Globus pallidus (tissue), 1 donor: Measurements from ENCODE around the gene CXCL5.
"Not testable (repeated sequence)": the region's sequence is repeated elsewhere in the genome, so short reads cannot be mapped to it uniquely, and the experiment has no call there.

Experiments used
- DNase-seq: peaks from one replicate; pipeline ENCODE4 v3.0.0-alpha.2; 2015; ENCODE audit warnings: low spot score

CXCL5 gene

DNA sequence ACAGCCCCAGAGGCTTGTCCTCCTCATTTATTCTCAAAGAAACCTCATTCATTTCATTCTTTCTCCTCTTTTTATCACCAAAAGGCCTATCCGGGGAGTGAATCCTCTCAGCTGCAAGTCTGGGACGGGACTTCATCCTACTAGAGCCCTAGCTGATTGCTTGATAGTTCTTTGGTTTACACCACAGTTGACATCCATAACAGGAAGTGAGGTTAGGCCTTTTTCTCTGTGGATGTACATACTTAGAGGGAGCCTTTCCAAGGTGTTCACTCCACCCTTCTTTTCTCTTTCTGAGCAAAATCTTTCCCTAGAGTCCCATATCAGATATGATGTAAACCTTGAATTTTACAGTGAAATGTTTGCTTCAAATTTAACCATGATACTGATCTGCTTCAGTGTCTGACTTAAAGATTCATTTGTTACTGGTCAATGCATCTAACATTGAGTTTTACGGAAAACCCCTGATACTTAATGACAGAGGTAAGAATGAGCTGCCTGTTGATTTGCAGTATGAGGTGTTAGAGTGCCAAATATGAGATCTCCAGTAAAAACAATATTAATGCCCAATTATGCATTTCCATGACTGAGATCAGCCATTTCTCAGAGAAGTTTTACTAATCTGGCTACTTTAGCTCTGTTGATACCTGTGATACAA, 16.8 kb upstream of the CXCL5 start:
- DNase-seq = no peak

DNA sequence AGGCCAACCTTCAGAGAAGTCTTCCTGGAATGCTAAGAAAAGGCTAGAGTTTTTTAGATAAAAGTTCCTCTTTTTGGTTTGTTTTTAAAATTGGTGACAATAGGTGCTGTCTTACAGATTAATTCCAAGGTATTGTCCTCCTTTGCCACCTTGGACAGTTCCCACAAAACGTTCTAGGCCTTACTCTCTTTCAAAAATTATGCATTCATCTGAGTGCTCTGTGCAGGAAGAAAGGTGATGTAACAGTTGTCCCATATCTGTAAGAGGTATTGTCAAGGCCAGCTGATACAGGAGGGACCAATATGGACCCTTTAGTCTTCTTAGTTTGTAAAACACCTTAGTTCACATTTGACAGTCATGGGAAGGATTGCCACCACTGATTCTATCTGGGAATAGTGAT, 15.9 kb upstream of the CXCL5 start:
- no peak for DNase-seq

DNA sequence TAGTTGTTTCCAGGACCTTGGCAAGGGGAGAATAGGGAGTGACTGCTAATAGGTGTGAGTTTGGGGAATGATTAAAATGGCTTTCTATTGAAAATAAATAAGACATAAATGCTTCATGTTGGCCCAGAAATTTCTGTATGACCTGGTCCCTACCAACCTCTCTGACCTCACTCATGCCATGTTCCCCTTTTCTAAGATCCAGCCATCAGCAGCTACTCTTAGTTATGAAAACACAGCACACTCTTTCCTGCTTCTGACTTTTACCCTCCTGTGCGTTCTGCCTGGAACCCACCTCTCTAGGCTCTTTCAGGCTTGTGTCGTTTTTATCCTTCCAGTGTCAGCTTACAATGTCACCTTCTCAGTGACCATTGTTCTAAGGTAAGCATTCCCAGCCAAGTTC, 14.8 kb upstream of the CXCL5 start:
- no peak for DNase-seq

DNA sequence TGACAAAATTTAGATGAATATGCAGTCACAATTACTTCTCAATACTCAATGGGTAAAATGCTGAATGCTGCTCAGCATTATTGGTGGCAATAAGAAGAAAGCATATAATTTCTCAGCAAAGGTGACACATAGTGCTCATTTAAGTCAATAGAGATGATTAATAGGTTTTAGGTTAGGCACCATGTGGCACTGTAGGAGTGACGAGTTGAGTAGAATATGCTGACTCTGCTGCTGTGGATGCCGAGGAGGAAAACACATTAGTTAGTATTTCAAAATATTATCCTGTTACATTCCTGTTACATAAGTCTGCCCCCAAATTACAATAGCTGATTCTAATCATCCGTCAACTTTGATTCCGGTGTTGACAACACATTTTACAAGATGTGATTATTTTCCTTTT, 13.7 kb upstream of the CXCL5 start:
- no peak for DNase-seq

DNA sequence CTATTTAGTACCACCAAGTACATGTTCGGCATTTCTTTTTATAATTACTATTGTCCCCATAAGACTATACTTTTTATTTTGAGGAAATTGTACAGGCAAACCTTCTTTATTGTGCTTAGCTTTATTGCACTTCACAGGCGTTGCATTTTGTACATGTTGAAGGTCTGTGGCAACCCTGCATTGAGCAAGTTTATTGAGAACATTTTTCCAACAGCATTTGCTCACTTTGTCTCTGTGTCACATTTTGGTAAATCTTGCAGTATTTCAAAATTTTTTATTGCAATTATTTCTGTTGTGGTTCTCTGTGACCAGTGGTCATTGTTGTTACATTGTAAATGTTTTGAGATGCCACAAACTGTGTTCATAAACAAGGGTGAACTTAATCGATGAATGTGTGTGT, 10.8 kb upstream of the CXCL5 start:
- DNase-seq = no peak

DNA sequence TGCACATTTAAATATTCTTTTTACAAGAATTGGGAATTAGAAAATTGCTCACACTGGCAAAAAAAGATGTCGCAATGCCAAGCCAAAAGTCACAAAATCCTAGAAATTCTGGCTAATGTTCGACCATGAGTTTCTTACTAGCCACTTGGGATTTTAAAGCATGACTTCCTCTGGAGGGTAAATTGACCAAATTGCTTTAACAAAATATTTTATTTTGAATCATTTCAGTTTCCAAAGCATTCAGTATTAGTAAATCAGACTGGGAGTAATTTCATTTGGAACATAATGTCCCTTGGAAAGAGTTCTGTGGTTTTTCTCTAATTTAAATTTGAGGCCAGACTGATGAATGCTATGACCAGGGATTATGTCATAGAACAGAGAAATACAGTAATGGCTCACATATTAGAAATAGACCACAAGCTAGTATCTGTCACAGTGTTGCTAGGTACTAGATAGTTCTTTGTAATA, 7.6 kb upstream of the CXCL5 start:
- no peak for DNase-seq

DNA sequence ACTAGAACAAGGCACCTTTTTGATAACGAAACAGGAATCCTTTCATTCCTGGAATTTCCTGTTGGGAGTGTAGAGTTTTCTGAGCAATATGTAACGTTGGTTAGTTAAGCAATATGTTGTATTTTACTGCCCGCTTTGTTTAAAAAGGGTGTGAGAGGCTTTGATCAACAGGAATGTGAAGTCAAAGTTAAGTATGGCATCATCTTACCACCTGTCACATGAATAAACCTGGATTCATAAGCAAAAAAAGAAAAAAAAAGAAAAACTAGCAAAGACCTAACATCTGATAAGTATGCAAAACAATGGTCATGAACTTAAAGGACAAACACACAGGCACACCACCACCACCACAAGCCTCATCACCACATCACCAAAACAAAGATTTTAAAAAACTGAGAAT, 7.1 kb upstream of the CXCL5 start:
- no peak for DNase-seq

DNA sequence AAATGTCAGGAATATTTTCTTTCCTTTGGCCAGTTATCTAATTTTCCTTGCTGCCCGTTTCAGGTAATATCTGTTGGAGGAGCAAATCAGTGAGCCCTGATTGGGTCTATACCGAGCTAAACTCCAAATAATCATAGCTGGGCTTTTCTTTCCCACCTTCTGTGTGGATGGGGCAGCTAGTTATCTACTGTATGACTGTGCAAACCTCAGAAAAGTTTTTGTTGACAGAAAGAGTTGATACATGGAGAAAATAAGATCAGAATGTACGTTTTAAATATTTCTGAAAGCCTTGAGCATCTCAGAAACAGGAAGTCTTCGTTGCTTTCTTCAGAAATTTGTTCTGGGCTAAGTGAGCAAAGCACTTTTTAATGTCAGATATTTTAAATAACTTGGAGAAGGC, 6.2 kb upstream of the CXCL5 start:
- DNase-seq = no peak

DNA sequence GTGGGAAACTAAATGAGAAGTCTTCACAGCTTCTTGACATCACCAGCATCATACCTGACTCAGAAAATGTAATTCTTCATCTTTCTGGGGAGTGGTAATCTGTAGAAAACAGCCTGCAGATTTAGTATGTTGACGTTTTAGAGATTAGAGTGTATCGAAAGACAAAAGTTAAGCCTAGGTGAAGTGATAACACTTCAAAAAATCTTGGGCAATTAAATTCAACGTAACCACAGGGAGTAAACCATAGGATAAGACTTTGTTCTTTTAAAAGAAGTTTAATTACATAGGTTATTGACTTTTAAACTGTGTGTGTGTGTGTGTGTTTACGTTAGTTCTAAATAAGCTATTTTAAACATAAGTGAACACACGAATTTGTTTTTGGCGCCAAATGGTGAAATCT, 1.8 kb upstream of the CXCL5 start:
- no peak for DNase-seq

DNA sequence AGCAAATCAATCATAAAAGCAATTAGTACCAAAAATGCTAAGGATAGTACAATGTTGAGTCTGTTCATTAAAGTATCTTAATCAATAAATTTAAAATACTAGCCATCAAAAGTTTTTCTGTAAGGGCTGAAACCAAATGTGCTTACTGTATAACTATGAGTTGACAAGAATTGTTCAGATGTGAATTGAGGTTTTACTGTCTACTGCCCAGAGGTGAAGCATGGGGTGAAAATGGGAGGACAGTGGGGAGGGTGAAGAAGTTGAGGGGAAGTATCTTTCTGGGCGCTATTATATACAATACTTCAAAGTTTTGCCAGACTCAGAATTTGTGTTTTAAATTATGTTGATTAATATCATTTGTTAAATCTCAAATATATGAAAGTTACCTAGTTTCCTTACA, 6.4 kb downstream of the CXCL5 start:
- DNase-seq = no peak

DNA sequence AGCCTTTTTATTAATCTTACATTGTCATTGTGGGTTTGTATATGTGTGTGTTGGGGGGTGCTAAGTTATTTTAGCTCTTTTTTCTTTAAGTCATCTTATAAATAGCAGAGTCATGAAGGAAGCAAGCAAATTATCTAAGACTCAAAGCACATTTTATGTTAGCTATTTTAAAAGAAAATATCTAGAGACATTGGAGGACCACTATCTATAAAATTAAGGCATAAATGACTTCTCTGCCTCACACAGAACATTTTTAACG, 6.8 kb downstream of the CXCL5 start:
- no peak for DNase-seq

DNA sequence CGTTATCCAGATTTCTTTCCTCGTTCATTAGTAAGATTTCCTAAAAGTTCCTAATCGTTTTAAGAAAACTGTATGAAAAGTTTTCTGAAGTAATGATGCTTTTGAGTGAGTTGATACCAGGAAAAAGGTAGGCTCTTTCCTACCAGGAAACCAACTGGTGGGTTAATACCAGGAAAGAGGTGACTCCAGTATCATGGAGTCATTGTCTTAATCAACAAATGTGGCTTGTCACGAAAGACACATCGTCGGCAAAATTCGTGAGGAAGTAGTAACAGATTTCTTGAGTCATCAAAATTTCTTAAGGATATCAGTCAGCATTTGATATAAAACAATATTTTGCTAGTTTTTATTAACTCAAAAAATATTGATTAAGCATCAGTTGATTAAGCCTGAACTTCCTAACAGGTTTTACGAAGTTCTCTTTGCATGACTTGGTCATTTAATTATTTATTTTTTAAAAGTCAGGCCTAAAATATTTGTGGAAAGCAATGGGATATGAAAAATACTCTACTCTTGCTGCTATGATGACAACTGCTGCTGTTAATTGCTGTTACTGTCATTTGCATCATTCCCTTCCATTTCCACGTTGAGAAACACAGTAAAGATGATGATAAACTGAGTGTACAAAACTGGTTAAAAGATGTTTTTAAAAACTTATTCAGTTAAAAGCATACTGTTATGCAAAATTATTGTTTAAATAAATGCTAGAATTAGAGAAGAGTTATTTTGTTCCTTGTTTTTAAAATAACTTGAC, 7.3 kb downstream of the CXCL5 start:
- DNase-seq = no peak

DNA sequence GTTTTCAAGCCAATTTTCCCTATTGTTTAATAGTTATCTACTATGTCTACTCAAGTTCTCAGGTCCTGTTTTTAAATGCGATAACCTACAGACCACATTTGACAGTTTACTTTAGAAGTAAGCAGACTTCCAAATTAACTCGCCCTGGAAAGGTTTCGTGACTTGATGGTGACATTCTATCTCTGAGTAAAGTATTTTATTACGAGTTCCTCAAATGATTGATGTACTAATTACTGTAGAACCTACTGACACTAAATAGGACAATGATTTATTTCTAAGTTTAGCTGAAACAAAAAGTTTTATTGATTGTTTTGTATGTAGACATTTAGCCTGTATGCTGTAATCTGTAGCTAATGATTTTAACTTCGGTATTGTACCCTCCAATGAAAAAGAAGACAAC, 8.5 kb downstream of the CXCL5 start:
- DNase-seq = no peak

DNA sequence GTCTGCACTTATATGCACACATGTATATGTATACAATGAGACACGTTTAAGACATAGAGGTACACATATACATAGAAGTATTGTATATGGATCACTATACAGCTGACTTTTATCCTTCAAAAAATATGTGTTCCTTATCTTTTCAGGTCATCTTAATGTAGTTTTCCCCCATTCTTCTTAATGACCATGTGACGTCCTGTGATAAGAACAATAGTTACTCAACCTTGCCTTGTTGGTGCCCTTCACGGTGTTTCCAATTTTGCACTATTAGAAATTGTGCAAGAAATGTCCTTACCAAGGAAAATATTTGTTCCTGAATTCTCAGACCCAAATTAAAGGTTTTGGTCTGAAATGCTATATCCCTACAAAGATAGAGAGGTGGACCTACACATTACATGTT, 9.4 kb downstream of the CXCL5 start:
- no peak for DNase-seq

DNA sequence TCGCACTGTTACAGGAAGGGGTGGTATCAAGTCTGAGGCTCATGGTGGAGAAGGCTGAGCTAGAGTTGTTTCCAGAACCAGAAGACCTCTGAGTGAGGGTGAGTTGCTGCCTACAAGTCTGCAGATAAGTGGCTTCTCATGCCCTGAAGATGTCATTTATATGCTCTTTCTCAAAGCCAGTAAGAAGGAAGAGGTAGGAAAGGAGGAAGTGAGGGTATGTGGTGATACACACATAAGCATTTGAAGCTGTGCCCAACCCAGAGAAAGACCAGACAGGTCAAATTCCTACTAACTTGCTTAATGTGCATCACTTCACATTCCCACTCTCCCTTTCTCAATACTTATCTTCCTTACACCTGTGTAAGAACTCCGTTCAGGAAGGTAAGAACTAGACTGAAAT, 10.4 kb downstream of the CXCL5 start, which contains the start of gene PPBP:
PPBP (minus strand) TSS at position 130 of the 400 bp plus-strand sequence; CDS start at position 43, 87 bp downstream.
- no peak for DNase-seq

DNA sequence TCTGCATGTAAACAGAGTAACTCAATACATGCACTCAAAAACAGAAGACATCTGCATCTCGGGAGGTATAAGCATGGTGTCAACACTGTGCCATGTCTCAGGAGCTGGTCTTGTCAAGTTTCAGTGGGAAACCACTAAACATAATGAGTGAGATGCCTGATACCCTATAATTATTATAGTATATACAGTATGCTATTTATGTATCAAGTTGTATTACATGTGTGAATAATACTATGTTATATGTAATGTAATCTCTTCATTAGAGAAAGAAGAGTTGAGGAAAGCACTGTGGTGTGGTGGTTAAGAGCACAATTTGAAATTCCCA, 13.0 kb downstream of the CXCL5 start:
- DNase-seq = no peak

DNA sequence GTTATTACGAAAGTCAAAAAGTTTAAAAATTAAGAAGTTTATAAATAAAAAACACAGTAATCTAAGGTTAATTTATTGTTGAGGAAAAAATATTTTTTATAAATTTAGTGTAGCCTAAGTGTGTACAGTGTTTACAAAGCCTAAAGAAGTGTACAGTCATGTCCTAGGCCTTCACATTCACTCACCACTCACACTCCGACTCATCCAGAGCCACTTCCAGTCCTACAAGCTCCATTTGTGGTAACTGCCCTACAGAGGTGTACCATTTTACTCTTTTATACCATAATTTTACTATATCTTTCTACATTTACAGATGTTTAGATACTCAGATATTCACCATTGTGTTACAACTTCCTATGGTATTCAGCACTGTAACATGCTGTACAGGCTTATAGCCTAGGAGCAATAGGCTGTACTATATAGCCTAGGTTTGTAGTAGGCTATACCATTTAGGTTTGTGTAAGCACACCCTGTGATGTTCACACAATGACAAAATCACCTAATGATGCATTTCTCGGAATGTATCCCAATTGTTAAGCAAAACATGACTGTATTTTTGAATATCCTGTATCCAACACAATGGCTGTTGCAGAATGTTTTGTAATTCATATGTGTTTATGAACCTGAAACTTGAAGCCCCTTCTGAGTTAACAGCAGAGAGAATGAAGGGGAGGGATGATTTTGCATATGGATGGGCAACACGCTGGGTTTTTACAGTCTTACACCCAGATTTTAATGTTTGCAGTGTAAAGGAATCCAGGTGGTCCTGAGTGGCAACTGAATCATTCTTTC, 13.5 kb downstream of the CXCL5 start:
- no peak for DNase-seq

DNA sequence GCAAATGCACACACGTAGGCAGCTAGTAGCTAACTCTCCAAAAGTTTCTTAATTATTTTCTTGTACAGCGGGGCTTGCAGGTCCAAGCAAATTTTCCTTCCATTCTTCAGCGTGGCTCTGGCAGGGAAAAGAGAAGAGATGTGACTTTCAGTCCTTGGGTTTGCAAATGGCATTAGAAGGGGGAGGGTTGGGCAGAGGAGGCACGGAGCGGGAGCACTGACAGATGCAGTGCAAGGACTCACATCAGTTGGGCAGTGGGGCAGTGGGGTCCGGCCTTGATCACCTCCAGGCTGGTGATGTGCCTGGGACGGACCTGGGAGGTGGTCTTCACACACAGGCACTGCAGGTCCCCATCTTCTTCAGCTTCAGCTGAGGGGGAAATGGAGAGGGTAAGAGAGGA, 17.3 kb downstream of the CXCL5 start:
- not testable (repeated sequence) for DNase-seq

DNA sequence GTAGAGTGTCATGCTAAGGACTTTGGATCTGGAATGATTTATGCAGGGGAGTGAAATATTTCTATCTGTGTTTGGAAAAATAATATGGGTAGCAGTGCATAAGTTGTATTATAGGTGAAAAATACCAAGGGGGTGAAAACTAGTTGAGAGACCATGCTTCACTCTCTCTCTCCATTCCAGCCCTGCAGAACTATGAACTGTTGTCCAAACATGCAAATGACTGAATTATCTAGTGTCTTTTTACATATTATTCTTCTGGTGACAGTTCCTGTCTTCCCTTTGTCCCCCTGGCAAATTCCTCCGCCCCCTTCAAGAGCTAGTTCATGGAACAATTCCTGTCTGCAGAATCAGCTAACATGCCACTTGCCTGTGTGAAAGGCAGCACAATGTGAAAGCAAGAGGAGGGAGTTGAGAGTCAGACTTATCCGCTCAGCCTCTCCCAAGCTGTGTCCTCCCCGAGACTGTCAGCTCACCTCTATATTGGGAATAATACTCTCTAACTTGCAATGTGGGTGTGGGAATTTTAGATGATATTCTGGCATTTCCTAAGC, 19.0 kb downstream of the CXCL5 start:
- no peak for DNase-seq

DNA sequence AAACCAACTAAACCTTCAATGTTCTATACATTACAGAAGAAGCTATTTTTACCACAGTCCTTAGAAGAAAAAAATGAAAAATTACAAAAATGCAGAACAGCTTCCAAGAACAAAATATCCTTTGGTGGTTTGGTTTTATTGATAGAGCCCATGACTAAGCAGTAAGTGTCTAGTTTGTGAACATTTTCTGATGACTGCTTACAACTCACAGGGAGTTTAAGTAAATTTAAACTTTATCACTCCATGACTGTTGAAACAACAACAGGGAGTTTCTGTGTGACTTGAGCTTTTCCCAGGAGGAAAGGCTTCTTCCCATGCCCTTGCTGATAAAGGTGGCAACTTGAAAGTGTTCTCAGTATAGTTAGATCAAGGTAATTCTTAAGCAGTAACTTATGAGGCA, 19.6 kb downstream of the CXCL5 start:
- no peak for DNase-seq

DNA sequence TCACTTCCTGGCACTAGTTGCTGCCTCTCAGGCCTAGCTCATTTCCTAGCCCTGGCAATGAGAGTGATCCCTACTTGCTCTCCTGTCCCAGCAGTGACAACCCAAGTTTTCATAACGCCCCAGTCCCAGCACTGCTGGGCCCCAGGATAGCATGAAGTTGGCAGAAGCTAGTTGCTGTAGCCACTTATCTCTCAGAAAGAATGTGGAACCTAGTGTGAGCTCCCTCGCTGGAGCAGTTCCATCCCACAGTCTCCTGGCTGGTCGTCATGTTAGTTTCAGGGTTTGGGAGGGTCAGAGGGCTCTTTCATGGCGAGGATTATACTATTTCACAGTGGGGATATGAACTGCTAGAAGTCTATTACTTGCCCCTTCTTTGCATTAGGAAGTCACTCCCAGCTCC, 21.8 kb downstream of the CXCL5 start:
- no peak for DNase-seq

DNA sequence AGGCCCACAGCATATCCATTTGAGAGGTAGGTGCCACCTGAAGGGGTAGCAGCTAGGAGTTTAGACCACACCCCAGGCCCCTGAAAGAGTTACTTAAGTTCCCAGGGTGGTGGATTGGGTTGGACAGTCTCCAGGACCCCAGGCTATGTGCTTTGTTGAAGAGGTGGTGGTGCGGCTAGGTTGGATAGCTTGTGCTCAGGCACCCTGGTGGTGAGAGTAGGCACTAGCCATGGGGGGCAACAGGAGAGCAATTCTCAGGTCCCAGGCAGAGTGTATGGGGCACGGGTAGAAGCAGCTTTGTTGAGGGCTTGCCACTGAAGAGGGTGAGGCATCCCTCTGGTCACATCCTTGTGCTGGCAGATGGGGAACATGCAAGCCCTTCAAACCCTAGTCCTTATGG, 22.3 kb downstream of the CXCL5 start:
- no peak for DNase-seq

DNA sequence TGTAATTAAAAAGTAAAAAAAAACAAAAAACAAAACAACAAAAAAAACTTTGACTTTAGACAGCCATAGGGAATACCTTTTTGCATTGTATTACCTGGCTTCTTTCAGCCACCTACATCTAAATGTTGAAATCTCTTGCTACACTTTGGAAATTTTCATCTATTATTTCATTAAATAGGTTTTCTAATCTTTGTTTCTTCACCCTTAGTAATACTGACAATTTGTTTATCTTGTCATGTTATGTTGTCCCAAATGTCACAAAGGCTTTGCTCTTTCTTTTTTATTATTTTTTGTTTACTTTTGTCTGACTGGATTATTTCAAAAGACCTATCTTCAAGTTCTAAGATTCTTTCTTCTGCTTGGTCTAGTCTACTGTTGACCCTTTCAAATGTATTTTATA, 24.1 kb downstream of the CXCL5 start:
- DNase-seq = no peak
